Measurements from ENCODE around the gene ALG14.

The ALG14 gene

GRCh38 chr1:94980582-94981574 is 91.9 kb downstream of the ALG14 start:
- peak; percentile 27 for DNase-seq
- no peaks in the 10 kb centered on the region for H3K9me3 ChIP-seq (ENCODE audit: severe bottlenecking)
- H3K27ac ChIP-seq, result no peak overlapping the region

DNA sequence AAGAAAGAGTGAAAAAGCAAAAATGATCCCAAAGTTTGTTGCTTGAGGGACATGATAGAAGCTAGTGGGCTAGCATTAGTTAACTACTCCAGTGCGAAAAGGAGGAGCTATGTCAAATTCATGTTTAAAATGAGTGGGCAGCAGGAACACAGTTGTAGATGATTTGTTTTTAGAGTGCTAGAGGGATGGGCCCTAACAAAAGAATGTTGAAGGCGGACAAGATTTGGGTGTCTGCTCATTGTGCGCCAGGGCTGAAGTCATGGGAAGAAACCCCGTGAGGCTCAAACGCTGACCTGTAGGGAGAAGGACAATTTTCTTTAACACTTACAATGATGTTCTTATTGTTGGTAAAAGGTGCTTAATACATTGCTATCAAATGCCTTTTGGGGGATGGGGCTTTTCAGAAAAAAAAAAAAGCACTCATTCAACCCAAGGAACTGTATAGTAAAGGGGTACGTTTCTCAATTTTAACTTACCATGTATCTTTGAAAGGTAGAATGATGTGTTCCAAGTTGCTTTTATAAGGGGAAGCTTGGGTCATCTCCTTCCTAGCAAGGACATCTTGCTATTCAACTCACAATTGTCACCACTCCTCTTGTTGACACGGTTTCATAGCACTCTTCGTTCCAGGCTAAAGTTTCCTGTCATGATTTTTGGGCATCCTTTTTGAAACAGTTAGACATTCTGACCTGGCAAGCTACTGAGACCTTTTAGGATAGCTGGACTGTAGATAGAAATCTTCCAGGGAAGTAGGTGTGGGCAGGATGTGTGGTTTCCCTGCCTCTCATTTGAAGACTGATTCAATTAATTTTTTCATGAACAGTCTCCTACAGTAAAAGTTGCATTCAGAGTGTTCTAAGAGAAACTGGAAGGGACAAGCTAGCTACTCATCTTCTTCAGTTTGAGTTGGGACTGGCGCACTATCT is 92.8 kb downstream of the ALG14 start:
- no peak for DNase-seq
- no peaks in the 10 kb centered on the region for H3K36me3 ChIP-seq
- no peak overlapping the region for H3K4me3 ChIP-seq (ENCODE audit: low read depth, low read length)
- peaks cover 3% of the 10 kb centered on the region for H3K9me3 ChIP-seq (ENCODE audit: severe bottlenecking)
- no peak overlapping the region for H3K27ac ChIP-seq
- H3K27me3 ChIP-seq (ENCODE audit: insufficient read depth, low read depth, severe bottlenecking), result no peaks in the 10 kb centered on the region
- TF ChIP-seq, protein P1, sequence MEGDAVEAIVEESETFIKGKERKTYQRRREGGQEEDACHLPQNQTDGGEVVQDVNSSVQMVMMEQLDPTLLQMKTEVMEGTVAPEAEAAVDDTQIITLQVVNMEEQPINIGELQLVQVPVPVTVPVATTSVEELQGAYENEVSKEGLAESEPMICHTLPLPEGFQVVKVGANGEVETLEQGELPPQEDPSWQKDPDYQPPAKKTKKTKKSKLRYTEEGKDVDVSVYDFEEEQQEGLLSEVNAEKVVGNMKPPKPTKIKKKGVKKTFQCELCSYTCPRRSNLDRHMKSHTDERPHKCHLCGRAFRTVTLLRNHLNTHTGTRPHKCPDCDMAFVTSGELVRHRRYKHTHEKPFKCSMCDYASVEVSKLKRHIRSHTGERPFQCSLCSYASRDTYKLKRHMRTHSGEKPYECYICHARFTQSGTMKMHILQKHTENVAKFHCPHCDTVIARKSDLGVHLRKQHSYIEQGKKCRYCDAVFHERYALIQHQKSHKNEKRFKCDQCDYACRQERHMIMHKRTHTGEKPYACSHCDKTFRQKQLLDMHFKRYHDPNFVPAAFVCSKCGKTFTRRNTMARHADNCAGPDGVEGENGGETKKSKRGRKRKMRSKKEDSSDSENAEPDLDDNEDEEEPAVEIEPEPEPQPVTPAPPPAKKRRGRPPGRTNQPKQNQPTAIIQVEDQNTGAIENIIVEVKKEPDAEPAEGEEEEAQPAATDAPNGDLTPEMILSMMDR (IDR thresholded peaks at IDR 0.05; ENCODE audit: low read depth, low read length), result no peak

More at GRCh38 chr1:94980582-94981574, 91.9 kb downstream of the ALG14 start:
- no peaks in the 10 kb centered on the region for H3K36me3 ChIP-seq
- no peak overlapping the region for H3K4me3 ChIP-seq (ENCODE audit: low read depth, low read length)
- no peaks in the 10 kb centered on the region for H3K27me3 ChIP-seq (ENCODE audit: insufficient read depth, low read depth, severe bottlenecking)
- TF ChIP-seq, protein P1 (IDR thresholded peaks at IDR 0.05; ENCODE audit: low read depth, low read length), result no peak

DNA sequence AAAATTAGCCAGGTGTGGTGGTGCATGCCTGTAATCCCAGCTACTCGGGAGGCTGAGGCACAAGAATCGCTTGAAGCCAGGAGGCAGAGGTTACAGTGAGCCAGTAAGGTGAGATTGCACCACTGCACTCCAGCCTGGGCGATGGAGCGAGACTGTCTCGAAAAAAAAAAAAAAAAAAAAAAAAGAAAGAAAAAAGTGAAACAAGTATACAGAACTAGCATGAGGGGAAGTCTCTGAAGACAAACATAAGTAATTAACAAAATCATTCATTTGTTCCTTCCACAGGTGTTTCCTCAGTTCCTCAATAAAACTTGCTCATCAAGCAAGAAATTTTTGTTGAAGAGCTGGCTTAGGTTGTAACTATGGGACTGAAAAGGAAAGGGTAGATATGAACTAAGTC is 93.6 kb downstream of the ALG14 start:
- H3K4me3 ChIP-seq (ENCODE audit: low read depth, low read length), result no peak overlapping the region
- H3K9me3 ChIP-seq (ENCODE audit: severe bottlenecking), result peaks cover 3% of the 10 kb centered on the region
- H3K27ac ChIP-seq, result no peak overlapping the region
- no peaks in the 10 kb centered on the region for H3K36me3 ChIP-seq
- DNase-seq, result no peak
- TF ChIP-seq, protein P1 (IDR thresholded peaks at IDR 0.05; ENCODE audit: low read depth, low read length), result no peak
- no peaks in the 10 kb centered on the region for H3K27me3 ChIP-seq (ENCODE audit: insufficient read depth, low read depth, severe bottlenecking)

DNA sequence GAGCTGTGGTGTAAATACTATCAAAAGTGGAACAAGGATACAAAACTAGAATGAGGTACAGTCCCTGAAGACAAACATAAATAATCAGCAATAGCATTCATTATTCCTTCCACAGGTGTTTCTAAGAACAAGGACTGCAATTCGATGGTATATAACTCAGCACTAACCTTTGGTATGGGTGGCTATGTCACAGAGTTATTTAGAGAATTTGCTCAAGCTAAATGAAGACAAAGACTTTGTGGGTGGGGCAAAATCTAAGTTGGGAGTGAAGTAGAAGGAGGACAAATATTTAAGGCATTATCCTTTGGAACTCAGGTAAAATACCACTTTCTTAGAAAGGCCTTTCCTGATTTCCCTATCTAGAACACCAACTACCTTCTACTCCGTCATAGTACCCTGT is 94.3 kb downstream of the ALG14 start:
- DNase-seq, result no peak
- H3K36me3 ChIP-seq, result no peaks in the 10 kb centered on the region
- H3K27ac ChIP-seq, result no peak overlapping the region
- TF ChIP-seq, protein P1 (IDR thresholded peaks at IDR 0.05; ENCODE audit: low read depth, low read length), result no peak
- no peak overlapping the region for H3K4me3 ChIP-seq (ENCODE audit: low read depth, low read length)
- no peaks in the 10 kb centered on the region for H3K27me3 ChIP-seq (ENCODE audit: insufficient read depth, low read depth, severe bottlenecking)
- H3K9me3 ChIP-seq (ENCODE audit: severe bottlenecking), result peaks cover 3% of the 10 kb centered on the region

GRCh38 chr1:94976971-94977548 is 95.7 kb downstream of the ALG14 start:
- H3K36me3 ChIP-seq, result no peaks in the 10 kb centered on the region
- no peaks in the 10 kb centered on the region for H3K27me3 ChIP-seq (ENCODE audit: insufficient read depth, low read depth, severe bottlenecking)
- no peak overlapping the region for H3K4me3 ChIP-seq (ENCODE audit: low read depth, low read length)
- DNase-seq, result no peak
- H3K9me3 ChIP-seq (ENCODE audit: severe bottlenecking), result peaks cover 3% of the 10 kb centered on the region
- no peak overlapping the region for H3K27ac ChIP-seq
- TF ChIP-seq, protein P1 (IDR thresholded peaks at IDR 0.05; ENCODE audit: low read depth, low read length), result no peak

Data from WERI-Rb-1 (cell line).